Spleen (tissue), 11 donors: ENCODE results near the gene NANOS3. TPM values are rescaled to one million over a fixed set of nuclear protein-coding genes. Genes with fewer than 3 reads are reported as not detected.

Experiments used
- DNase-seq: peaks from one replicate; pipeline ENCODE4 v3.0.0-alpha.2; 2020
- H3K27ac ChIP-seq, 8 donors: fragments of 200-600 bp; sonication (generic) in 7 of 8; 1 replicate in 4 of 8; 2 replicates in 4 of 8; pipeline versions ENCODE4 v1.5.0 to v1.8.0; 2016 to 2021; ENCODE audit warnings: inconsistent platforms in 4 of 8, mild to moderate bottlenecking in 4 of 8, moderate library complexity in 1 of 8
- H3K27me3 ChIP-seq, 7 donors: fragments of 200-600 bp; sonication (generic) in 6 of 7; replicated peaks in 1 of 7; 1 replicate in 4 of 7; 2 replicates in 3 of 7; pipeline versions ENCODE4 v1.5.0 to v1.8.0; 2016 to 2021; ENCODE audit warnings: inconsistent platforms in 3 of 7, mild to moderate bottlenecking in 1 of 7
- H3K36me3 ChIP-seq, 6 donors: fragments of 200-600 bp; sonication (generic) in 5 of 6; 1 replicate in 4 of 6; 2 replicates in 2 of 6; pipeline versions ENCODE4 v1.5.0 to v1.8.0; 2016 to 2021; ENCODE audit warnings: inconsistent platforms in 2 of 6
- H3K4me1 ChIP-seq, 6 donors: fragments of 200-600 bp; sonication (generic) in 5 of 6; 1 replicate in 3 of 6; 2 replicates in 3 of 6; pipeline versions ENCODE4 v1.5.0 to v1.8.0; 2016 to 2021; ENCODE audit warnings: inconsistent platforms in 3 of 6
- H3K4me3 ChIP-seq, 8 donors: fragments of 200-600 bp; sonication (generic) in 7 of 8; 1 replicate in 4 of 8; 2 replicates in 4 of 8; pipeline versions ENCODE4 v1.5.0 to v1.8.0; 2016 to 2021; ENCODE audit warnings: inconsistent platforms in 4 of 8, mild to moderate bottlenecking in 4 of 8, moderate library complexity in 2 of 8
- H3K9me3 ChIP-seq, 8 donors: fragments of 200-600 bp; sonication (generic) in 7 of 8; 1 replicate in 4 of 8; 2 replicates in 4 of 8; pipeline versions ENCODE4 v1.5.0 to v1.8.0; 2016 to 2021; ENCODE audit warnings: inconsistent platforms in 4 of 8
- POLR2A ChIP-seq, 3 donors: fragments of 450-650 bp; IDR thresholded peaks; one replicate each; pipeline ENCODE4 v1.5.1; 2017; ENCODE audit warnings: antibody characterized with exemption in 3 of 3, mild to moderate bottlenecking in 1 of 3
- POLR2AphosphoS5 ChIP-seq, 3 donors: sonication (generic); formaldehyde crosslinking; IDR thresholded peaks; one replicate each; pipeline ENCODE4 v1.5.1; 2017; ENCODE audit warnings: antibody characterized with exemption in 3 of 3
- WGBS, 5 donors: extraction: QIAGEN DNeasy Blood & Tissue Kit in 3 of 5; methylation state at CpG; one replicate each; pipeline versions ENCODE4 v1.1.5 to v1.1.7; 2013 to 2018; 5-methylcytosine and 5-hydroxymethylcytosine counted together
- intact Hi-C: fragments of 100-400 bp; cut with DNase I; formaldehyde crosslinking; loops from one replicate; pipeline ENCODE4 v1.15.0; 2023; ENCODE audit warnings: low total_unique reads
- polyA plus RNA-seq, 3 donors: library from polyadenylated mRNA; stranded (reverse); fragments of 200-250 nt; gene quantifications; one replicate each; pipeline ENCODE4 v1.2.1, GENCODE V29; 2013
- total RNA-seq, 7 donors: library from RNA; depleted of rRNA in 3 of 7; stranded (reverse); fragments of >200 nt in 3 of 7; fragmentation: NEBNext Ultra II Directional in 4 of 7; extraction: Animal tissue kit (Norgen Biotek cat#: 25700) in 4 of 7; gene quantifications; one replicate each; pipeline versions ENCODE4 v1.1.0 to v1.2.1, GENCODE V29; 2016 to 2021
- TF ChIP-seq, protein P1 (sequence below), 11 experiments: fragments of 200-600 bp in 7 of 11; fragments of 450-650 bp in 4 of 11; sonication (generic) in 4 of 11; IDR thresholded peaks in 8 of 11; conservative IDR thresholded peaks in 3 of 11; 1 replicate in 7 of 11; 2 replicates in 4 of 11; pipeline versions ENCODE4 v1.4.0 to v1.8.0; 2016 to 2021; ENCODE audit warnings: antibody characterized with exemption in 11 of 11, inconsistent platforms in 4 of 11, mild to moderate bottlenecking in 1 of 11
- donor health status: healthy with polysubstance abuse.
- donor health status: DM: no; HTN: no; CAD: no; lungs with moderate emphysema.
- donor health status: DM: no; HTN: no; CAD: no.
- donor health status: Bipolar disorder and iron deficiency.
- donor health status: healthy.
- donor health status: DM: no; HTN: no; CAD: no.
- donor health status: DM: yes; HTN: yes; CAD: no.

Gene NANOS3
- total and polyA plus RNA-seq, 10 donors, result 0.42 to 0.99 (median 0.52) TPM; not detected in 7

DNA sequence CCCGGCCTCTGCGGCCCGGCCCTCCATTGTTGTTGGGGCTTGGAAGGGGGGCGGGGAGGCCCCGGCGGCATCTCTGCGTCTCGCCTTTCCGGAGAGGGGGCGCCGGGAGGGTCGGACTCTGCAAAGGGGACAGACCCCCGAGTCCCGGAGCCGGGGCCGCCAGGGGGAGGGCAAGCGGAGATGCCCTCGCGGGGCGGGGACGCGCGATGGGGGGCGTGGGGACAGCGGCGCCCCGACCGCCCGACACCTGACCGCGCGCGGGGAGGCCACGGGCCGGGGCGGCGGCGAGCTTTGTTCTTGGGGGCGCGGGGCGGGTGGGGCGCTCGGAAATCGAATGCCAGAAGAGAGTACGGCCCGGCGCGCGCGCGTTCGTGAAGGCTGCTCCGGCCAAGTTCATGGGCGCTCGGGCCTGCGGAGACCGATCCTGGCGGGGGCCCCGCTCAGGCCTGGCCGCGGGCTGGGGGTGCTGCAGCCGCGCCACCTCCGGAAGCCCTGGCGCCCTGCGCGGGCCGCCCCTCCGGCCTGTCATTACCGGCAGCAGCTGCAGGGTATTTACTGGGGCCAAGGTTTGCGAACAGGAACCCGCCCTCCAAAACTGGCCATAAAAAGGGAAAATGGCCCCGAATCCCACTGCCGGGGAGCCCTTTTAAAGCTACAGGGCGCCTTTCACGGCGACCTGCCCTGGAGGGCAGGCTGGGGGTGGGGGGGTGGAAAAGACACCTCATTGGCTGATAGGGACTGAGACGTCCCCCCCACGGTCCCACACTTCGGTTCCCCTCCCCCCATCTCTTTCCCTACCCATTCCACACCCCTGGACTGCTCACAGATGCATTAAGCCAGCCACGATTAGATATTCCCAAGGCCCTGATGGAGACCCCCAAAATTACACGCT lies 11.1 kb upstream of the NANOS3 start:
- H3K27ac ChIP-seq, result peak overlapping the region in 2 of 8 donors; percentile 11 to 14
- 2 to 6% (median 2%) methylated on average over 20 to 82 of the region's 82 CpGs for WGBS, 5 donors
- peaks cover 5 to 51% (median 39%) of the 10 kb centered on the region in 6 donors for H3K4me1 ChIP-seq
- no peaks in the 10 kb centered on the region for H3K36me3 ChIP-seq
- H3K4me3 ChIP-seq, result peak overlapping the region; percentile 33 to 78 (median 48)
- TF ChIP-seq POLR2AphosphoS5 (IDR thresholded peaks at IDR 0.05) (peak in 2 of 3 donors; percentile 43 to 48), POLR2A (IDR thresholded peaks at IDR 0.05) (no peak)
- TF ChIP-seq, protein P1, sequence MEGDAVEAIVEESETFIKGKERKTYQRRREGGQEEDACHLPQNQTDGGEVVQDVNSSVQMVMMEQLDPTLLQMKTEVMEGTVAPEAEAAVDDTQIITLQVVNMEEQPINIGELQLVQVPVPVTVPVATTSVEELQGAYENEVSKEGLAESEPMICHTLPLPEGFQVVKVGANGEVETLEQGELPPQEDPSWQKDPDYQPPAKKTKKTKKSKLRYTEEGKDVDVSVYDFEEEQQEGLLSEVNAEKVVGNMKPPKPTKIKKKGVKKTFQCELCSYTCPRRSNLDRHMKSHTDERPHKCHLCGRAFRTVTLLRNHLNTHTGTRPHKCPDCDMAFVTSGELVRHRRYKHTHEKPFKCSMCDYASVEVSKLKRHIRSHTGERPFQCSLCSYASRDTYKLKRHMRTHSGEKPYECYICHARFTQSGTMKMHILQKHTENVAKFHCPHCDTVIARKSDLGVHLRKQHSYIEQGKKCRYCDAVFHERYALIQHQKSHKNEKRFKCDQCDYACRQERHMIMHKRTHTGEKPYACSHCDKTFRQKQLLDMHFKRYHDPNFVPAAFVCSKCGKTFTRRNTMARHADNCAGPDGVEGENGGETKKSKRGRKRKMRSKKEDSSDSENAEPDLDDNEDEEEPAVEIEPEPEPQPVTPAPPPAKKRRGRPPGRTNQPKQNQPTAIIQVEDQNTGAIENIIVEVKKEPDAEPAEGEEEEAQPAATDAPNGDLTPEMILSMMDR (IDR thresholded peaks at IDR 0.05 in 8 of 11, conservative IDR thresholded peaks at IDR 0.05 in 3 of 11), result peak in 1 of 11 experiments; percentile 6
- intact Hi-C loops, result loop anchor here (10.0 kb wide), 1 partner anchor 591 kb away; no protein-coding TSS in a partner anchor
- DNase-seq, result peak; percentile 78
- no peaks in the 10 kb centered on the region for H3K9me3 ChIP-seq
- H3K27me3 ChIP-seq, result peaks cover 0 to 60% (median 20%) of the 10 kb centered on the region in 7 donors

DNA sequence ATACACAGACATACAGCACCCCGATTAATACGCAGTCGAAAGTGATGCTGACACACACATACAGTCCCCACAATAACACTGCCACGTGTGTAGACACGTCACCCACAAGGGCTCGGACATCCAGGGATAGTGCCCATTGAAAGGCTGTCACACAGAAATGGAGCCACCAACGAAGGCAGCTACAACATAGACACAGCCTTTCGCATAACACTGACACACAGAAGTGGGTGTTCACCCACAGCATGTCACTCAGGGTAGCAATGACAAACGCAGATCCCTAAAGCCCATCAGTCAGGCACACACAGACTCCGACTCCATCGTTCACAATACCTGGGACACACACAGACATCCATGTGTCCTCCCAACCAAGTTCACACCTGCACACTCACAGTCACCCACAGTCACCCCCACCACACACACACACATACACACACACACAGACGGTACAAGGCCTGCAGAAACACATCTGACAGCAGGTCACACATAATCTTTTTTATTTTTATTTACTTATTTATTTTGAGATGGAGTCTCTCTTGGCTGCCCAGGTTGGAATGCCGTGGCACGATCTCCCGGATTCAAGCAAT lies 10.4 kb upstream of the NANOS3 start:
- no peaks in the 10 kb centered on the region for H3K36me3 ChIP-seq
- no peak for TF ChIP-seq POLR2A (IDR thresholded peaks at IDR 0.05)
- no peak for TF ChIP-seq POLR2AphosphoS5 (IDR thresholded peaks at IDR 0.05)
- TF ChIP-seq, protein P1 (IDR thresholded peaks at IDR 0.05 in 8 of 11, conservative IDR thresholded peaks at IDR 0.05 in 3 of 11), result no peak
- intact Hi-C loops, result loop anchor here (10.0 kb wide), 1 partner anchor 592 kb away; no protein-coding TSS in a partner anchor
- no peak overlapping the region for H3K27ac ChIP-seq
- DNase-seq, result no peak
- H3K4me1 ChIP-seq, result peaks cover 0 to 43% (median 32%) of the 10 kb centered on the region in 6 donors
- H3K4me3 ChIP-seq, result peak overlapping the region in 2 of 8 donors; percentile 59 to 78
- H3K9me3 ChIP-seq, result no peaks in the 10 kb centered on the region
- peaks cover 0 to 65% (median 20%) of the 10 kb centered on the region in 7 donors for H3K27me3 ChIP-seq
- whole genome bisulfite sequencing, 5 donors, result 71 to 79% (median 73%) methylated on average over 15 of the region's 15 CpGs

DNA sequence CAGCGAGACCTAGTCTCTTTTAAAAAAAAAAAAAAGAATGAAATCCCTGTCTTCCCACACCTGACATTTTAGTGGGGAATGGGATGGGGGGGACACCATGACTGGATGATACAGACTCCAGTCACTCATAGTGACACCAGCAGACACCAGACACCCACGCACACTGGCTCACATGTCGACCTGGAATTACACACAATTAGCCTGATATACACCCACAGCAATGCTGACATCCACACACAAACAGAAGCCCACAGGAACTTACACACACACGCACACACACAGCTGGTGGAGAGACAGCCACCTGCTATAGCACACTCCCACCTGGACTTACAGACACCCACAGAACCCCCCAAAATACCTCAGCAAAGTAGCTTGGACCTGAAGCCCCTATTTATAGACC lies 8.3 kb upstream of the NANOS3 start:
- H3K27ac ChIP-seq, result no peak overlapping the region
- H3K4me1 ChIP-seq, result peaks cover 0 to 43% (median 29%) of the 10 kb centered on the region in 6 donors
- no peaks in the 10 kb centered on the region for H3K9me3 ChIP-seq
- peaks cover 0 to 77% (median 20%) of the 10 kb centered on the region in 7 donors for H3K27me3 ChIP-seq
- H3K36me3 ChIP-seq, result no peaks in the 10 kb centered on the region
- intact Hi-C loops, result loop anchor here (10.0 kb wide), 1 partner anchor 594 kb away; no protein-coding TSS in a partner anchor
- H3K4me3 ChIP-seq, result no peak overlapping the region
- DNase-seq, result no peak
- WGBS, 5 donors, result 68 to 88% (median 77%) methylated on average over 4 of the region's 4 CpGs
- no peak for TF ChIP-seq POLR2A (IDR thresholded peaks at IDR 0.05)
- no peak for TF ChIP-seq POLR2AphosphoS5 (IDR thresholded peaks at IDR 0.05)
- TF ChIP-seq, protein P1 (IDR thresholded peaks at IDR 0.05 in 8 of 11, conservative IDR thresholded peaks at IDR 0.05 in 3 of 11), result no peak
